Right lobe of liver (tissue), 4 donors: Measurements from ENCODE around the gene DAZAP1.

Source experiments
- POLR2A ChIP-seq: fragments of 450-650 bp; IDR thresholded peaks from one replicate; pipeline ENCODE4 v1.6.1; 2017; ENCODE audit warnings: antibody characterized with exemption, mild to moderate bottlenecking
- TF ChIP-seq, protein P1 (sequence below), 4 donors: fragments of 200-600 bp in 3 of 4; fragments of 450-650 bp in 1 of 4; IDR thresholded peaks; one replicate each; pipeline versions ENCODE4 v1.5.1 to v1.8.0; 2016 to 2022; ENCODE audit warnings: antibody characterized with exemption in 4 of 4, mild to moderate bottlenecking in 2 of 4
- donor health status: DM: no; HTN: no; CAD: no.
- donor health status: DM: no; HTN: no; CAD: no.
- donor health status: DM: no; HTN: yes; CAD: no.

DNA sequence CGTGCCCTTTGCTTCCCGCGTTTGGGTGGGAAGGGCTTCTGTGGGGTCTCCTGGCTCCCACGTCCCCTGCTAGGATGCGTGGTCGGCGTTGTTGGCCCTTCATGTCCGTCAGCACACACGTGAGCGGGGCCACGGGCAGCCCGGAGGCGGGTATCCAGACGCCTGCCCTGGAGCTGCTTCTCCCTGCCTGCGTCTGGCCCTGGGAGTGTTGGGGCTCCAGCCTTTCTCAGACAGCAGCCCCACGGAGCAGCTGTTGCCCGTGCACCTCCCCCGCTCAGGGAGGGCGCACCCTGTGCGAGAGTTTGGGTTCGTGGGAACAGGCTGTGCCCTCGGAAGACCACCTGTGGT, 14.5 kb downstream of the DAZAP1 start:
- TF ChIP-seq, protein P1, sequence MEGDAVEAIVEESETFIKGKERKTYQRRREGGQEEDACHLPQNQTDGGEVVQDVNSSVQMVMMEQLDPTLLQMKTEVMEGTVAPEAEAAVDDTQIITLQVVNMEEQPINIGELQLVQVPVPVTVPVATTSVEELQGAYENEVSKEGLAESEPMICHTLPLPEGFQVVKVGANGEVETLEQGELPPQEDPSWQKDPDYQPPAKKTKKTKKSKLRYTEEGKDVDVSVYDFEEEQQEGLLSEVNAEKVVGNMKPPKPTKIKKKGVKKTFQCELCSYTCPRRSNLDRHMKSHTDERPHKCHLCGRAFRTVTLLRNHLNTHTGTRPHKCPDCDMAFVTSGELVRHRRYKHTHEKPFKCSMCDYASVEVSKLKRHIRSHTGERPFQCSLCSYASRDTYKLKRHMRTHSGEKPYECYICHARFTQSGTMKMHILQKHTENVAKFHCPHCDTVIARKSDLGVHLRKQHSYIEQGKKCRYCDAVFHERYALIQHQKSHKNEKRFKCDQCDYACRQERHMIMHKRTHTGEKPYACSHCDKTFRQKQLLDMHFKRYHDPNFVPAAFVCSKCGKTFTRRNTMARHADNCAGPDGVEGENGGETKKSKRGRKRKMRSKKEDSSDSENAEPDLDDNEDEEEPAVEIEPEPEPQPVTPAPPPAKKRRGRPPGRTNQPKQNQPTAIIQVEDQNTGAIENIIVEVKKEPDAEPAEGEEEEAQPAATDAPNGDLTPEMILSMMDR (IDR thresholded peaks at IDR 0.05), result no peak
- no peak for TF ChIP-seq POLR2A
